ENCODE results near the gene EIF3K. TPM values are rescaled to one million over a fixed set of nuclear protein-coding genes. Genes with fewer than 3 reads are reported as not detected.

The EIF3K gene
- polyA plus RNA-seq, 1 donor (not counting 4 experiments of a cell fraction or from before 2014, with no cell fraction given): 240 TPM

GRCh38 chr19:38664503-38665211 is 45.7 kb downstream of the EIF3K start:
- H4K20me1 ChIP-seq (ENCODE audit: control insufficient read depth, extremely low read depth, insufficient read depth, low read length): peaks cover 39% of the 10 kb centered on the region
- peaks cover 16 to 45% of the 10 kb centered on the region in 2 experiments for H3K36me3 ChIP-seq (ENCODE audit: control insufficient read depth in 2 of 2, extremely low read depth in 1 of 2, insufficient read depth in 2 of 2, low read length in 2 of 2)
- peak overlapping the region; percentile 60 for H3K4me2 ChIP-seq (ENCODE audit: control insufficient read depth, extremely low read depth, insufficient read depth, low read depth, low read length)
- DNase-seq (ENCODE audit: low read depth, low spot score) (no peak), FAIRE-seq (peak; percentile 34)
- peak overlapping the region; percentile 42 for H3K27ac ChIP-seq (ENCODE audit: control insufficient read depth, insufficient read depth, low read length)
- H3K9me1 ChIP-seq (ENCODE audit: control insufficient read depth, extremely low read depth, insufficient read depth, low read length): peaks cover 2% of the 10 kb centered on the region
- H3K9ac ChIP-seq (ENCODE audit: control insufficient read depth, extremely low read depth, insufficient read depth, low read length): peak overlapping the region; percentile 49
- no peak overlapping the region for H2AFZ ChIP-seq (ENCODE audit: control insufficient read depth, low read length)
- peaks cover 96% of the 10 kb centered on the region for H3K4me1 ChIP-seq (ENCODE audit: control insufficient read depth, extremely low read depth, insufficient read depth, low read length)
- no peaks in the 10 kb centered on the region for H3K27me3 ChIP-seq (ENCODE audit: control insufficient read depth, extremely low read depth, insufficient read depth, low read length)
- TF ChIP-seq EZH2 (IDR thresholded peaks at IDR 0.05; ENCODE audit: low read length): no peak
- no peak for TF ChIP-seq CTCF (optimal IDR thresholded peaks at IDR 0.05 in 1 of 3, IDR thresholded peaks at IDR 0.05 in 1 of 3, conservative IDR thresholded peaks at IDR 0.05 in 1 of 3; ENCODE audit: extremely low read depth in 1 of 3, insufficient read depth in 2 of 3, low read length in 3 of 3)
- peaks cover 98% of the 10 kb centered on the region for H3K79me2 ChIP-seq (ENCODE audit: control insufficient read depth, insufficient read depth, low read length)
- no peaks in the 10 kb centered on the region for H3K9me3 ChIP-seq (ENCODE audit: control insufficient read depth, low read depth, low read length)
- dilution Hi-C loops (cut with MboI; ENCODE audit: extremely low pct_ligation_motif_present, low sequenced_read_pairs): no loop called here
- no peak overlapping the region for H3K4me3 ChIP-seq (ENCODE audit: control insufficient read depth in 2 of 3, extremely low read depth in 1 of 3, insufficient read depth in 2 of 3, low read depth in 1 of 3, low read length in 3 of 3)

GRCh38 chr19:38665219-38665931 is 46.4 kb downstream of the EIF3K start:
- Histone ChIP-seq H3K9ac (ENCODE audit: control insufficient read depth, extremely low read depth, insufficient read depth, low read length) (peak overlapping the region; percentile 38), H3K9me3 (ENCODE audit: control insufficient read depth, low read depth, low read length) (no peaks in the 10 kb centered on the region), H3K4me1 (ENCODE audit: control insufficient read depth, extremely low read depth, insufficient read depth, low read length) (peaks cover 96% of the 10 kb centered on the region), H3K36me3 (ENCODE audit: control insufficient read depth in 2 of 2, extremely low read depth in 1 of 2, insufficient read depth in 2 of 2, low read length in 2 of 2) (peaks cover 20 to 51% of the 10 kb centered on the region in 2 experiments), H2AFZ (ENCODE audit: control insufficient read depth, low read length) (no peak overlapping the region), H3K27ac (ENCODE audit: control insufficient read depth, insufficient read depth, low read length) (peak overlapping the region; percentile 42), H3K9me1 (ENCODE audit: control insufficient read depth, extremely low read depth, insufficient read depth, low read length) (peaks cover 2% of the 10 kb centered on the region), H4K20me1 (ENCODE audit: control insufficient read depth, extremely low read depth, insufficient read depth, low read length) (peaks cover 41% of the 10 kb centered on the region), H3K4me3 (ENCODE audit: control insufficient read depth in 2 of 3, extremely low read depth in 1 of 3, insufficient read depth in 2 of 3, low read depth in 1 of 3, low read length in 3 of 3) (no peak overlapping the region), H3K79me2 (ENCODE audit: control insufficient read depth, insufficient read depth, low read length) (peaks cover 98% of the 10 kb centered on the region), H3K27me3 (ENCODE audit: control insufficient read depth, extremely low read depth, insufficient read depth, low read length) (no peaks in the 10 kb centered on the region), H3K4me2 (ENCODE audit: control insufficient read depth, extremely low read depth, insufficient read depth, low read depth, low read length) (peak overlapping the region; percentile 60)
- no peak for DNase-seq (ENCODE audit: low read depth, low spot score)
- FAIRE-seq: no peak
- no peak for TF ChIP-seq EZH2 (IDR thresholded peaks at IDR 0.05; ENCODE audit: low read length)
- dilution Hi-C loops (cut with MboI; ENCODE audit: extremely low pct_ligation_motif_present, low sequenced_read_pairs): no loop called here
